ENCODE results near the gene RAB10.

RAB10 gene

DNA sequence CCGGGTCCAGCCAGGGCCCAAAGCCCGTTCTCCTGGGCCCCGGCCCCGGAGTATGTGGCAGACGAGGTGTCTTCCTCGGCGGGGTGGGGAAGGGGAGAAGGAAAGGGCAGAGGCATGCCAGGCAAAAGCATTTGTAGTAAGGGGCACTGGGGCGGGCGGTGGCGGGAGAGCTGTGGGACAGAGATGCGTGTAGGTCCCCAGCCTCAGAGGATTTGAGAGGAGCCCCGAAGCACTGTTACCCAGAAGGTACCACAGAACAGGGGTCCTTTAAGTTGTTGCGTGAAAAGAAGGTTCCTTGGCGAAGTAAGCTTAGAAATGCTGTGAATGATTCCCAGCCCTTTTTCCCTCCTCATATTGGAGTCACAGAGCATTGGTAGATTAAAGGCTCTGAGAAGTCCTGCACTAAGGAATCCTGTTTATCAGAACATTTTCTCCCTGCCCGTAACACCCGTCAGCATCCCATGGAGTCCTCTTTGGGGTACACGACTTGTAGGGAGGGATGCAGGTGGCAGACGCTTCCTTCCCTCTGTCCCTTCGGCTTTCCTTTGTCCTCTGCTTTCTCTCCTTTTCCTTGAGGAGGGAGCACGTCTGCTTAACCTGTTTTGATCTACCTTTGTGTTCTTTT lies 151.5 kb downstream of the RAB10 start:
- no peak for DNase-seq

DNA sequence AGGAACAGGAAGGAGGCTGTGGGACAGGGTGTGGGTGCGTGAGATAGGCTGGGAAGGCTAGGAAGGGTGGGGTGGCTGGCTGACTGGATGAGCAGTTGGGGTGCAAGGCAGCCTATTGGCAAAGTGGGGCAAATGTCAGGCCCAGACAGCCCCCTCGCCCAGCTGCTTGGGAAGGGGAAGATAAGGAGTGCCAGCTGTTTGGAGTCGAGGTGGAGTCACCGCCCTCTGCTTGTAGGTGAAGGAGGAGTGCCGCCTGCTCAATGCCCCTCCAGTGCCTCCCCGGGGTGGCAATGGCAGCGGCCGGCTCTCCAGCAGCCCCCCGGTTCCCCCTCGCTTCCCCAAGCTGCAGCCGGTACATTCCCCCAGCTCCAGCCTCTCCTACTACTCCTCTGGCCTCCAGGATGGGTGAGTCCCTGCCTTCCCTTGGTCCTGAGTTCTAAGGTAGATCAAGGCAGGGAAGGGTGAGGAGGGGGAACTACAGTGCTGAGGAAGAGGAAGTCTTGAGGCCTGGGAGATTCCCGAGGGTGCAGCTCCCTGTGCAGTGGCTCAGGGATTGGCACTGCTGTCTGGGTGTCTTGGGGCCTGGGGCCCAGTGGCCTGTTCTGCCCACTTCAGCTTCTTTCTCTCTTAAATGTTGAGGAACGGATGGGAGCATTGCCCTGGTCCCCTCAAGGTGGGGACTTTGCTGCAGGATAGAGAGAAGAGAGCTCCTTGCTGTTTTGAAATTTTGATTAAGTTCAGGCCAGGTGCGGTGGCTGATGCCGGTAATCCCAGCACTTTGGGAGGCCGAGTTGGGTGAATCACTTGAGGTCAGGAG lies 152.3 kb downstream of the RAB10 start:
- DNase-seq: no peak
